OCI-LY7 (cell line): ENCODE data around the gene CCDC187. TPM values are rescaled to one million over a fixed set of nuclear protein-coding genes. Genes with fewer than 3 reads are reported as not detected.

Experiments used
- BruUV-seq: library from RNA; stranded (reverse); fragments of 400-500 nt; replicated peaks from 2 replicates; lab custom pipeline; 2021; lab: Mats Ljungman, UMichigan
- CTCF ChIA-PET: fragments of 300-600 bp; sonication (Branson Sonifier 250); formaldehyde crosslinking; loops from one replicate; lab custom pipeline; 2022; ENCODE audit warnings: antibody characterized with exemption; ENCODE audit not compliant: unreplicated experiment; lab: Charles Lee
- POLR2A ChIA-PET: fragments of 300-600 bp; sonication (Branson Sonifier 250); formaldehyde crosslinking; loops from one replicate; lab custom pipeline; 2022; ENCODE audit warnings: antibody characterized with exemption; lab: Charles Lee
- DNase-seq: peaks from one replicate; pipeline ENCODE4 v3.0.0-alpha.2; 2015; ENCODE audit warnings: low spot score
- H2AFZ ChIP-seq: fragments of 200-600 bp; sonication (generic), shearing (Covaris generic); 2 replicates; pipeline ENCODE4 v1.6.1; 2014; ENCODE audit warnings: mild to moderate bottlenecking, antibody characterized with exemption, low read length, moderate library complexity
- H3K27ac ChIP-seq: fragments of 200-600 bp; sonication (generic); 2 replicates; pipeline ENCODE4 v1.5.1; 2014; ENCODE audit warnings: mixed run types, low read depth, mild to moderate bottlenecking, moderate library complexity, low read length, inconsistent platforms; ENCODE audit not compliant: poor library complexity, severe bottlenecking
- H3K36me3 ChIP-seq: fragments of 200-600 bp; sonication (generic); 2 replicates; pipeline ENCODE4 v1.6.1; 2014; ENCODE audit warnings: mild to moderate bottlenecking, antibody characterized with exemption, low read length, moderate library complexity, mixed read lengths; ENCODE audit not compliant: insufficient read depth
- H3K4me1 ChIP-seq: fragments of 200-600 bp; sonication (generic); 2 replicates; pipeline ENCODE4 v1.5.1; 2014; ENCODE audit warnings: mild to moderate bottlenecking, low read length; ENCODE audit not compliant: insufficient read depth, poor library complexity, severe bottlenecking
- H3K4me2 ChIP-seq: fragments of 200-600 bp; sonication (generic); 2 replicates; pipeline ENCODE4 v1.6.1; 2014; ENCODE audit warnings: mild to moderate bottlenecking, low read length
- H3K4me3 ChIP-seq: fragments of 200-600 bp; sonication (generic); 2 replicates; pipeline ENCODE4 v1.5.1; 2014; ENCODE audit warnings: mild to moderate bottlenecking, low read depth, low read length; ENCODE audit not compliant: poor library complexity, severe bottlenecking
- H3K79me2 ChIP-seq: fragments of 200-600 bp; sonication (generic); 2 replicates; pipeline ENCODE4 v1.6.1; 2016; ENCODE audit warnings: low read depth, mild to moderate bottlenecking, low read length, moderate library complexity, mixed read lengths; ENCODE audit not compliant: insufficient read depth
- H3K9me2 ChIP-seq: fragments of 200-600 bp; sonication (generic); 2 replicates; pipeline ENCODE4 v1.6.1; 2016; ENCODE audit warnings: mild to moderate bottlenecking, low read length, mixed read lengths; ENCODE audit not compliant: insufficient read depth
- H3K9me3 ChIP-seq: fragments of 200-600 bp; sonication (generic); 2 replicates; pipeline ENCODE4 v1.6.1; 2014; ENCODE audit warnings: mild to moderate bottlenecking, mixed run types, low read length, mixed read lengths
- H4K20me1 ChIP-seq: fragments of 200-600 bp; sonication (generic); 2 replicates; pipeline ENCODE4 v1.6.1; 2014; ENCODE audit warnings: mild to moderate bottlenecking, antibody characterized with exemption, low read length, moderate library complexity, mixed read lengths; ENCODE audit not compliant: insufficient read depth
- CTCF ChIP-seq: fragments of 200-600 bp; sonication (generic); conservative IDR thresholded peaks from 2 replicates; pipeline ENCODE4 v1.5.1; 2014; ENCODE audit warnings: mild to moderate bottlenecking, antibody characterized with exemption, low read length, moderate library complexity, mixed read lengths
- EZH2phosphoT487 ChIP-seq: fragments of 200-600 bp; sonication (generic); IDR thresholded peaks from 2 replicates; pipeline ENCODE4 v1.6.1; 2018; ENCODE audit warnings: low read depth, borderline replicate concordance, mild to moderate bottlenecking, mixed run types, antibody characterized with exemption, low read length, moderate library complexity, mixed read lengths
- intact Hi-C: fragments of 100-400 bp; cut with micrococcal nuclease; formaldehyde crosslinking; loops from one replicate; pipeline ENCODE4 v1.10.0; 2022; ENCODE audit not compliant: unreplicated experiment
- total RNA-seq, 2 experiments: library from RNA; depleted of rRNA in 1 of 2; stranded (reverse); fragments of >200 nt in 1 of 2; shearing (Covaris generic) in 1 of 2; gene quantifications; 2 replicates each; pipeline ENCODE4 v1.2.3, GENCODE V29; 2014 to 2022

Gene CCDC187
- total RNA-seq, 2 experiments from 2014 or later: not detected

- no peak overlapping the region for H2AFZ ChIP-seq
- no peaks in the 10 kb centered on the region for H3K4me1 ChIP-seq
Measured at GRCh38 chr9:136310273-136311030, 6.6 kb upstream of the CCDC187 start.

GRCh38 chr9:136309806-136310220, 5.9 kb upstream of the CCDC187 start:
- Histone ChIP-seq H2AFZ (no peak overlapping the region), H3K9me2 (no peaks in the 10 kb centered on the region), H3K27ac (no peak overlapping the region), H3K79me2 (no peaks in the 10 kb centered on the region), H3K36me3 (no peaks in the 10 kb centered on the region), H3K4me1 (no peaks in the 10 kb centered on the region), H4K20me1 (no peaks in the 10 kb centered on the region), H3K9me3 (peaks cover 10% of the 10 kb centered on the region), H3K4me2 (no peak overlapping the region), H3K4me3 (no peak overlapping the region)
- no peak for DNase-seq
- ChIA-PET CTCF (no interaction called here), POLR2A (no interaction called here)
- BruUV-seq: no TSS peak
- intact Hi-C loops: no loop called here
- TF ChIP-seq EZH2phosphoT487 (no peak), CTCF (no peak)

More at GRCh38 chr9:136310273-136311030, 6.6 kb upstream of the CCDC187 start:
- no peak for TF ChIP-seq CTCF
- no peak for TF ChIP-seq EZH2phosphoT487
- peak; percentile 5 for DNase-seq
- ChIA-PET CTCF (no interaction called here), POLR2A (no interaction called here)
- Histone ChIP-seq H3K36me3 (no peaks in the 10 kb centered on the region), H3K9me3 (peaks cover 12% of the 10 kb centered on the region), H3K9me2 (no peaks in the 10 kb centered on the region), H3K4me2 (no peak overlapping the region), H4K20me1 (no peaks in the 10 kb centered on the region), H3K27ac (no peak overlapping the region), H3K4me3 (no peak overlapping the region), H3K79me2 (no peaks in the 10 kb centered on the region)
- no TSS peak for BruUV-seq
- intact Hi-C loops: no loop called here

- Histone ChIP-seq H2AFZ (no peak overlapping the region), H3K4me3 (no peak overlapping the region), H3K9me3 (peaks cover 7% of the 10 kb centered on the region), H3K4me2 (no peak overlapping the region), H4K20me1 (no peaks in the 10 kb centered on the region), H3K79me2 (no peaks in the 10 kb centered on the region), H3K4me1 (no peaks in the 10 kb centered on the region), H3K9me2 (no peaks in the 10 kb centered on the region), H3K36me3 (no peaks in the 10 kb centered on the region), H3K27ac (no peak overlapping the region)
- no peak for DNase-seq
- POLR2A ChIA-PET: no interaction called here
- no TSS peak for BruUV-seq
- TF ChIP-seq CTCF (no peak), EZH2phosphoT487 (no peak)
- intact Hi-C loops: no loop called here
- CTCF ChIA-PET: no interaction called here
Measured at GRCh38 chr9:136309101-136309801, 5.4 kb upstream of the CCDC187 start.
